Endothelial cell (in vitro differentiated cells): ENCODE data around the gene IDH3G. TPM values are rescaled to one million over a fixed set of nuclear protein-coding genes. Genes with fewer than 3 reads are reported as not detected.

ENCODE experiments used
- DNase-seq: peaks from one replicate; pipeline ENCODE4 v3.0.0; 2021; ENCODE audit warnings: low spot score
- H3K27ac Mint-ChIP-seq: one replicate; pipeline ENCODE4 v1.8.0; 2021; ENCODE audit warnings: mixed read lengths, inconsistent platforms; ENCODE audit not compliant: unreplicated experiment
- H3K27me3 Mint-ChIP-seq: one replicate; pipeline ENCODE4 v1.8.0; 2021; ENCODE audit warnings: mild to moderate bottlenecking, moderate library complexity, mixed read lengths, inconsistent platforms; ENCODE audit not compliant: unreplicated experiment
- H3K36me3 Mint-ChIP-seq: one replicate; pipeline ENCODE4 v1.8.0; 2021; ENCODE audit warnings: mild to moderate bottlenecking, low read depth, mixed read lengths, inconsistent platforms; ENCODE audit not compliant: unreplicated experiment
- H3K4me1 Mint-ChIP-seq: one replicate; pipeline ENCODE4 v1.8.0; 2021; ENCODE audit warnings: mild to moderate bottlenecking, mixed read lengths, inconsistent platforms; ENCODE audit not compliant: unreplicated experiment
- H3K4me3 Mint-ChIP-seq: one replicate; pipeline ENCODE4 v1.8.0; 2021; ENCODE audit warnings: mild to moderate bottlenecking, mixed read lengths, inconsistent platforms; ENCODE audit not compliant: unreplicated experiment
- H3K9me3 Mint-ChIP-seq: one replicate; pipeline ENCODE4 v1.8.0; 2021; ENCODE audit warnings: mixed read lengths, inconsistent platforms; ENCODE audit not compliant: unreplicated experiment
- CTCF ChIP-seq: fragments of 200-600 bp; sonication (generic); IDR thresholded peaks from one replicate; pipeline ENCODE4 v1.5.0; 2021; ENCODE audit warnings: antibody characterized with exemption; ENCODE audit not compliant: unreplicated experiment
- total RNA-seq: library from RNA; stranded (reverse); fragmentation: NEBNext Ultra II Directional; extraction: Animal tissue kit (Norgen Biotek cat#: 25700); gene quantifications from one replicate; pipeline ENCODE4 v1.2.1, GENCODE V29; 2021; ENCODE audit not compliant: unreplicated experiment

Gene IDH3G
- total RNA-seq, 1 donor from 2014 or later: 43.3 TPM

- H3K4me1 Mint-ChIP-seq: peaks cover 5% of the 10 kb centered on the region
- peaks cover 5% of the 10 kb centered on the region for H3K36me3 Mint-ChIP-seq
- TF ChIP-seq CTCF: no peak
- no peak overlapping the region for H3K4me3 Mint-ChIP-seq
- no peaks in the 10 kb centered on the region for H3K9me3 Mint-ChIP-seq
- DNase-seq: no peak
- H3K27ac Mint-ChIP-seq: no peak overlapping the region
- peaks cover 1% of the 10 kb centered on the region for H3K27me3 Mint-ChIP-seq
These were observed 2.9 kb downstream of the IDH3G start for GRCh38 chrX:153791104-153791852.

GRCh38 chrX:153789654-153790053 lies 4.5 kb downstream of the IDH3G start:
- TF ChIP-seq CTCF: no peak
- Mint-ChIP-seq H3K27me3 (peaks cover 1% of the 10 kb centered on the region), H3K27ac (no peak overlapping the region), H3K4me1 (peaks cover 5% of the 10 kb centered on the region), H3K36me3 (peaks cover 5% of the 10 kb centered on the region), H3K4me3 (no peak overlapping the region), H3K9me3 (no peaks in the 10 kb centered on the region)
- no peak for DNase-seq

- no peak overlapping the region for H3K27ac Mint-ChIP-seq
- no peaks in the 10 kb centered on the region for H3K27me3 Mint-ChIP-seq
These were observed 7.5 kb downstream of the IDH3G start for GRCh38 chrX:153786669-153787068.

GRCh38 chrX:153784325-153784967 lies 9.7 kb downstream of the IDH3G start:
- TF ChIP-seq CTCF: no peak
- H3K27ac Mint-ChIP-seq: no peak overlapping the region
- no peaks in the 10 kb centered on the region for H3K4me1 Mint-ChIP-seq
- no peaks in the 10 kb centered on the region for H3K9me3 Mint-ChIP-seq
- H3K27me3 Mint-ChIP-seq: no peaks in the 10 kb centered on the region
- peaks cover 5% of the 10 kb centered on the region for H3K36me3 Mint-ChIP-seq
- H3K4me3 Mint-ChIP-seq: no peak overlapping the region
- no peak for DNase-seq

More at GRCh38 chrX:153786669-153787068, 7.5 kb downstream of the IDH3G start:
- no peak for DNase-seq
- H3K36me3 Mint-ChIP-seq: peaks cover 5% of the 10 kb centered on the region
- no peaks in the 10 kb centered on the region for H3K9me3 Mint-ChIP-seq
- no peaks in the 10 kb centered on the region for H3K4me1 Mint-ChIP-seq
- no peak for TF ChIP-seq CTCF
- H3K4me3 Mint-ChIP-seq: no peak overlapping the region
